Nephron progenitor cell (in vitro differentiated cells): ENCODE data around the gene SLC25A41.
"Not testable (repeated sequence)": the region's sequence is repeated elsewhere in the genome, so short reads cannot be mapped to it uniquely, and the experiment has no call there.

ENCODE experiments used
- DNase-seq: peaks from one replicate; pipeline ENCODE4 v3.0.0; 2021
- H3K27ac Mint-ChIP-seq: 2 replicates; pipeline ENCODE4 v1.8.0; 2021; ENCODE audit warnings: mild to moderate bottlenecking, moderate library complexity, mixed read lengths
- H3K27me3 Mint-ChIP-seq: 2 replicates; pipeline ENCODE4 v1.8.0; 2021; ENCODE audit warnings: mild to moderate bottlenecking, low read depth, mixed read lengths; ENCODE audit not compliant: poor library complexity
- H3K36me3 Mint-ChIP-seq: 2 replicates; pipeline ENCODE4 v1.8.0; 2021; ENCODE audit warnings: low read depth, mixed read lengths
- H3K4me1 Mint-ChIP-seq: 2 replicates; pipeline ENCODE4 v1.8.0; 2021; ENCODE audit warnings: mixed read lengths
- H3K4me3 Mint-ChIP-seq: 2 replicates; pipeline ENCODE4 v1.8.0; 2021; ENCODE audit warnings: mild to moderate bottlenecking, moderate library complexity, mixed read lengths
- H3K9me3 Mint-ChIP-seq: 2 replicates; pipeline ENCODE4 v1.8.0; 2021; ENCODE audit warnings: mild to moderate bottlenecking, moderate library complexity, mixed read lengths
- CTCF ChIP-seq: fragments of 200-600 bp; sonication (generic); IDR thresholded peaks from 2 replicates; pipeline ENCODE4 v1.5.0; 2021; ENCODE audit warnings: antibody characterized with exemption

Gene SLC25A41

GRCh38 chr19:6429419-6430221 lies 3.9 kb downstream of the SLC25A41 start:
- Mint-ChIP-seq H3K36me3 (no peaks in the 10 kb centered on the region), H3K4me1 (no peaks in the 10 kb centered on the region), H3K27ac (no peak overlapping the region), H3K27me3 (peaks cover 47% of the 10 kb centered on the region), H3K9me3 (peaks cover 9% of the 10 kb centered on the region), H3K4me3 (no peak overlapping the region)
- no peak for TF ChIP-seq CTCF
- DNase-seq, result no peak

GRCh38 chr19:6428692-6429418 lies 4.7 kb downstream of the SLC25A41 start:
- not testable (repeated sequence) for H3K36me3 Mint-ChIP-seq, H3K4me3 Mint-ChIP-seq, H3K4me1 Mint-ChIP-seq, DNase-seq, H3K27ac Mint-ChIP-seq, H3K9me3 Mint-ChIP-seq
- peaks cover 43% of the 10 kb centered on the region for H3K27me3 Mint-ChIP-seq

GRCh38 chr19:6427131-6427530 lies 6.4 kb downstream of the SLC25A41 start:
- DNase-seq, result no peak
- Mint-ChIP-seq H3K9me3 (peaks cover 9% of the 10 kb centered on the region), H3K4me3 (no peak overlapping the region), H3K27me3 (peaks cover 37% of the 10 kb centered on the region), H3K36me3 (peaks cover 9% of the 10 kb centered on the region), H3K27ac (no peak overlapping the region), H3K4me1 (peaks cover 18% of the 10 kb centered on the region)
- TF ChIP-seq CTCF, result no peak

GRCh38 chr19:6425732-6426620 lies 7.6 kb downstream of the SLC25A41 start:
- Mint-ChIP-seq H3K27me3 (peaks cover 26% of the 10 kb centered on the region), H3K27ac (no peak overlapping the region), H3K36me3 (peaks cover 15% of the 10 kb centered on the region), H3K4me3 (no peak overlapping the region), H3K9me3 (peaks cover 9% of the 10 kb centered on the region), H3K4me1 (peaks cover 30% of the 10 kb centered on the region)
- no peak for TF ChIP-seq CTCF
- no peak for DNase-seq

GRCh38 chr19:6424939-6425731 lies 8.4 kb downstream of the SLC25A41 start:
- peaks cover 17% of the 10 kb centered on the region for H3K27me3 Mint-ChIP-seq
- TF ChIP-seq CTCF, result no peak
- peak overlapping the region; percentile 72 for H3K27ac Mint-ChIP-seq
- DNase-seq, result peak; percentile 98
- peak overlapping the region; percentile 72 for H3K4me3 Mint-ChIP-seq
- peaks cover 21% of the 10 kb centered on the region for H3K36me3 Mint-ChIP-seq
- H3K4me1 Mint-ChIP-seq, result peaks cover 38% of the 10 kb centered on the region
- H3K9me3 Mint-ChIP-seq, result peaks cover 9% of the 10 kb centered on the region
